GM19467 (cell line): ENCODE data around the gene CDC27.
"Not testable (repeated sequence)": the region's sequence is repeated elsewhere in the genome, so short reads cannot be mapped to it uniquely, and the experiment has no call there.

Experiments
- ATAC-seq: cut with Tn5 transposase; IDR thresholded peaks from one replicate; pipeline ENCODE4 v1.9.1; 2021; ENCODE audit warnings: mild to moderate bottlenecking, moderate library complexity; ENCODE audit not compliant: unreplicated experiment

Gene CDC27

DNA sequence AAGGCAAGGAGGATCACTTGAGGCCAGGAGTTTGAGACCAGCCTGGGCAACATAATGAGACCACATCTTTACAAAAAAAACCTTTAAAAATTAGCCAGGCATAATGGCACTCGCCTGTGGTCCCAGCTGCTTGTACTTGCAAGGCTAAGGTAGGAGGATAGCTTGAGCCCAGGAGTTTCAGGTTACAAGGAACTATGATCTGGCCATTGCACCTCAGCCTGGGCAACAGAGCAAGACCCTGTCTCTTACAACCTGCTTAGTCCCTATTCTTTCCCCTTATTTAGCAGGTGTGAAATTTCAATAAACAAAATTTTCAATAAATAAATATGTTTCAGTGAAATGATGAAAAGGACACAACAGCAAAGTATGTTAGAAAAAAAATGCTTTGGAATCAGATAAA lies 114.7 kb downstream of the CDC27 start:
- not testable (repeated sequence) for ATAC-seq

DNA sequence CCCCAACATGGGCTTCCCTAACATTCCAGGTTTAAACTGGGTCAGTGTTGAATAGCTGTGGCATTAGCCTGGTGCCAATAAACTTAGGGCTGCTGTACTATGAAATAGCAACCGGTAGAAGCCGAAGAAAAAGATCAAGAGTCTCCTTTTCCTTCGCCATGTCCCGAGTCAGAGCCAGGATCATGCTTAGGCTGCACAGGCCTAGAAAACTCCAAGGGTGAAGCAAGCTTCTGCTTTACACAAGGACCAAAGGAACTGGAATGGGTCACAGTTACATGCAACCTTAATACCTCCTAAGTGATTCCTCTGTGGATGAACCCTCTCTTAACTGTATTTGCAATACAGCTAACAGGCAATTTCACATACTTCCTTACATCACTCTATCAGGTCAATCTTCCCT lies 115.5 kb downstream of the CDC27 start:
- ATAC-seq = not testable (repeated sequence)

DNA sequence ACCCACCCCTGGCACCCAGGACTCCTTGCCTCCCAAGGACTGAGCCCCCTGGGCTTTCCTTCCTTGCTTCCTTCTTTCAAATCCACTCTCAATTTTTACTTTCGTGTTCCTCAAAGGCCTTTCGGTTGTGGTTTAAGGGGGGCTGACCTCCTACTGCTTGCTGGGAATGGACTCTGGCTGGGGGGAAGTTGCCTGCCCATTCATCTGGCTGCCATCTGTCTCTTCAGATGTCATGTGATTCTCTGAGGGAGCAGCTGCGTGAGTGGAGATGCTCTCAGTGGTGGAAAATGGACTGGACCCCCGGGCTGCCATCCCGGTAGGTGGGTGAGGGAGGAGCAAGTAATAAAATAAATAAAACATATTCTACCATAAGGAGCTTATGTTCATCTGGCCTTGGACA lies 116.2 kb downstream of the CDC27 start:
- ATAC-seq = no peak

DNA sequence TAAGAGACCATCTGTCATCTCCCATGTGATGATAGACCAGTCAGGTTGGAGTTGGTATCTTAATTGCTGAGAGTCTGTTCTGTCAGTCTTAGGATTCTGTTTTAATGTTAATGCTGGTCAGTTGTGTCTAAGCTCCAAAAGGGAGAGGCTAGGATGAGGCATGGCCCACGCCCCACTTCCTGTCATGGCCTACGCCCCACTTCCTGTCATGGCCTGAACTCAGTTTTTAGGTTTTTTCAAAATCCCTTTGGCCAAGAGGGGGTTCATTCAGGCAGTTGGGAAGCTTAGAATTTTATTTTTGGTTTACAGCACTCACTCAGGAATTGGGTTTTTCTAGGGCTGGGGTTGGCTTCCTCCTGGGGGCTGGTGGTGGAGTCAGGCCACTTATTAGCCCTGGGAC lies 117.9 kb downstream of the CDC27 start:
- not testable (repeated sequence) for ATAC-seq

DNA sequence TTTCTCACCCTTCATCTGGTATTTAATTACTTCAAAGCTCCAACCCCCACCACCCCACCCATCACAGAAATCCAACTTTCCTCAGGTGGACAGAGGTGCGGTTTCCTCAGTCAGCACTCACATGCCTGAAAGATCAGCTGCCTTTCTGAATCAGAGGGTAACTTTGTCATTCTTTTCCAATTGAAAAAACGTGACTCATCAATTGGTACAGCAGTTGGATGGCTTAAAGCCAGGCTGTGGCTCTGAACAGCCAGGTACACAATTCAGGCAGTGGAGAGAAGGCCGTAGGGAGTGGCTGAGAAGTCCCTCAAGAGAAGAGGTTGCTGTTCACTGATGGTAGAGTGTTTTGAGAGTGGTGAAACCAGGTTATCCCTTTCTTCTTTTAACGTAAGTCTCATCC lies 118.8 kb downstream of the CDC27 start:
- ATAC-seq = not testable (repeated sequence)
